Measurements from ENCODE around the gene FBXL12.

GRCh38 chr19:9857920-9858746, 39.3 kb upstream of the FBXL12 start:
- TF ChIP-seq CTCF (IDR thresholded peaks at IDR 0.05) = no peak
- TF ChIP-seq EP300 (IDR thresholded peaks at IDR 0.05) = no peak

All from esophagus muscularis mucosa (tissue), 3 donors.